Measurements from ENCODE around the gene HNF4A. TPM values are rescaled to one million over a fixed set of nuclear protein-coding genes. Genes with fewer than 3 reads are reported as not detected.

The HNF4A gene
- polyA plus RNA-seq, 1 experiment: 0.04 TPM

DNA sequence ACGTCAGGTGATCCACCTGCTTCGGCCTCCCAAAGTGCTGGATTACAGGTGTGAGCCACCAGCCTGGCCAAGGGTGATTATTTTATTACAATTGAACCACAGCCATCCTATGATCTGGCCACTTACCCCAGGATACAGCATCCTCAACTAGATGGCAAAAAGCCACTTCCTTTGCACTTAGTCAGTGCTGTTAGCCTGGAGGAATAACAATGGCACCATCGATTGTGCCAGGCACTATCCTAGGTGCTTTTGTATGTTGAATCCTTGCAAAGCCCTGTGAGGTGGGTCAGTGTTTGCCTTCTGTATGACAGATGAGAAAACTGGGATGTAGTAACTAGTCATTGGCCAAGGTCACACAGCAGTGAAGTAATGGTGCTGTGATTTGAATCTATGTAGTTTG lies 109.0 kb downstream of the HNF4A start:
- Histone ChIP-seq H3K36me3 (ENCODE audit: control insufficient read depth, insufficient read depth, low read length) (no peaks in the 10 kb centered on the region), H3K27me3 (ENCODE audit: control insufficient read depth, insufficient read depth, low read length) (peaks cover 4% of the 10 kb centered on the region), H3K4me3 (ENCODE audit: low read depth, low read length) (no peak overlapping the region)
- TF ChIP-seq, protein P1, sequence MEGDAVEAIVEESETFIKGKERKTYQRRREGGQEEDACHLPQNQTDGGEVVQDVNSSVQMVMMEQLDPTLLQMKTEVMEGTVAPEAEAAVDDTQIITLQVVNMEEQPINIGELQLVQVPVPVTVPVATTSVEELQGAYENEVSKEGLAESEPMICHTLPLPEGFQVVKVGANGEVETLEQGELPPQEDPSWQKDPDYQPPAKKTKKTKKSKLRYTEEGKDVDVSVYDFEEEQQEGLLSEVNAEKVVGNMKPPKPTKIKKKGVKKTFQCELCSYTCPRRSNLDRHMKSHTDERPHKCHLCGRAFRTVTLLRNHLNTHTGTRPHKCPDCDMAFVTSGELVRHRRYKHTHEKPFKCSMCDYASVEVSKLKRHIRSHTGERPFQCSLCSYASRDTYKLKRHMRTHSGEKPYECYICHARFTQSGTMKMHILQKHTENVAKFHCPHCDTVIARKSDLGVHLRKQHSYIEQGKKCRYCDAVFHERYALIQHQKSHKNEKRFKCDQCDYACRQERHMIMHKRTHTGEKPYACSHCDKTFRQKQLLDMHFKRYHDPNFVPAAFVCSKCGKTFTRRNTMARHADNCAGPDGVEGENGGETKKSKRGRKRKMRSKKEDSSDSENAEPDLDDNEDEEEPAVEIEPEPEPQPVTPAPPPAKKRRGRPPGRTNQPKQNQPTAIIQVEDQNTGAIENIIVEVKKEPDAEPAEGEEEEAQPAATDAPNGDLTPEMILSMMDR (IDR thresholded peaks at IDR 0.05; ENCODE audit: insufficient read depth, low read depth, low read length): no peak
- POLR2A ChIA-PET: no interaction called here
- no peak for DNase-seq (ENCODE audit: low read depth)
- CTCF ChIA-PET: interaction anchor here (0.7 to 4.8 kb wide), 2 partner anchors 76 to 248 kb away, joined by 3 to 30 read pairs; no protein-coding TSS in a partner anchor

DNA sequence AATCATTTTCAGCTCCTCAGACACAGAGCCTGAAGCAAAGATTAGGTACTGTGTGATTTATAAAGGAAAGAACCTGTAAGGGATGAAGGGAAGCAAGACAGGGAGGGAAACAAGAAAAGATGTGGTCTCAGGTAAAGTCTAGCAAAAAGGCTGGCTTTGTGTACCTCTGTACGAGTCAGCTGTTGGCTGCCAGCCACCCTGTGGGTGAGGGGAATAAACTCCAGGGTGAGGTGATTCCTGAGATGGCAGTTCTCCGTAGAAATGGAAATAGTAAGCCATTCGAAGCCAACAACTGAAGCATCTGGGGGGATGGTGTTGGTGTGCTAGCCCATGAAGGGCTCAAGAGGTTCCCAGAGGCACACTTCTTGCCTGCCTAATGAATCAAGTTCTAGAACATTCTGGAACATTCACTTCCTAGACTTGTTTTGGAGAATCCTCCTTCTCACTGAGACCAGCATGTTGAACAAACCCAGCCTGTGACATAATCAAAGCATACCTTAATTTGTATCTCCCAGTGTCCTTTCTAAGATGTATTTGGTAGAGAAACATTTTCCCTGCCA lies 109.6 kb downstream of the HNF4A start:
- ChIA-PET POLR2A (no interaction called here), CTCF (interaction anchor here (0.7 kb wide), 1 partner anchor 77 kb away, joined by 3 read pairs; no protein-coding TSS in a partner anchor)
- peaks cover 4% of the 10 kb centered on the region for H3K27me3 ChIP-seq (ENCODE audit: control insufficient read depth, insufficient read depth, low read length)
- DNase-seq (ENCODE audit: low read depth): no peak
- H3K36me3 ChIP-seq (ENCODE audit: control insufficient read depth, insufficient read depth, low read length): no peaks in the 10 kb centered on the region
- no peak overlapping the region for H3K4me3 ChIP-seq (ENCODE audit: low read depth, low read length)
- TF ChIP-seq, protein P1 (IDR thresholded peaks at IDR 0.05; ENCODE audit: insufficient read depth, low read depth, low read length): no peak

DNA sequence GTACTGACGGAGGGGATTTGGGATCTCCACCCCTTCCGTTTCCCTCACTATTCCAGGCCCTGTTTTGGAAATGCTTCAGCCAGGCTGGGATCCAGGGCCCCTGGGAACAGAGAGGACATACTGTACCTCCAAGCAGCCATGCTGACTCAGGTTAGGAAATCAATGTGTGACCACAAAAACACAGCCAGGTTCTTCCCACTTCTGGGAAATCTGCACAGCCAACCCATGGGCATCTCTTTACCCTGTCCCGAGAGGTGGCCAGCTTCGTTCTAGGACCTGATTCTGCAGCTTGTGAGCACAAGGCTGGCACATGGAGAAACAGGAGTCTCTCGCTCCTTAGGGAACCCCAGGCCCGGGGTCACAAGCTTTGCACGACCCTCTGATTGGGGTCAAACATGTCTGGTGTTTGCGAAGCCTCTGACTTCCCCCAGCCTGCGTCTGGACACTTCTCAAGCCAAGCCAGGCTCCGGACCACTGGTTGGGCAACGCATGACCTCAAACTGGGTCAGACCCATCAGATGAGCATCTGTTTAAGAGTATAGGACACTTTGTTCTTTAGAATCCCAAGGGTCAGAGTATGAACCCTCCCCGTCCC lies 111.9 kb downstream of the HNF4A start:
- ChIA-PET CTCF (interaction anchor here (1.2 to 6.2 kb wide), 4 partner anchors 78 to 156 kb away, joined by 3 to 68 read pairs (median 4); partner anchors contain the start of gene FITM2), POLR2A (no interaction called here)
- DNase-seq (ENCODE audit: low read depth): no peak
- H3K27me3 ChIP-seq (ENCODE audit: control insufficient read depth, insufficient read depth, low read length): peaks cover 5% of the 10 kb centered on the region
- no peaks in the 10 kb centered on the region for H3K36me3 ChIP-seq (ENCODE audit: control insufficient read depth, insufficient read depth, low read length)
- no peak overlapping the region for H3K4me3 ChIP-seq (ENCODE audit: low read depth, low read length)
- TF ChIP-seq, protein P1 (IDR thresholded peaks at IDR 0.05; ENCODE audit: insufficient read depth, low read depth, low read length): no peak

DNA sequence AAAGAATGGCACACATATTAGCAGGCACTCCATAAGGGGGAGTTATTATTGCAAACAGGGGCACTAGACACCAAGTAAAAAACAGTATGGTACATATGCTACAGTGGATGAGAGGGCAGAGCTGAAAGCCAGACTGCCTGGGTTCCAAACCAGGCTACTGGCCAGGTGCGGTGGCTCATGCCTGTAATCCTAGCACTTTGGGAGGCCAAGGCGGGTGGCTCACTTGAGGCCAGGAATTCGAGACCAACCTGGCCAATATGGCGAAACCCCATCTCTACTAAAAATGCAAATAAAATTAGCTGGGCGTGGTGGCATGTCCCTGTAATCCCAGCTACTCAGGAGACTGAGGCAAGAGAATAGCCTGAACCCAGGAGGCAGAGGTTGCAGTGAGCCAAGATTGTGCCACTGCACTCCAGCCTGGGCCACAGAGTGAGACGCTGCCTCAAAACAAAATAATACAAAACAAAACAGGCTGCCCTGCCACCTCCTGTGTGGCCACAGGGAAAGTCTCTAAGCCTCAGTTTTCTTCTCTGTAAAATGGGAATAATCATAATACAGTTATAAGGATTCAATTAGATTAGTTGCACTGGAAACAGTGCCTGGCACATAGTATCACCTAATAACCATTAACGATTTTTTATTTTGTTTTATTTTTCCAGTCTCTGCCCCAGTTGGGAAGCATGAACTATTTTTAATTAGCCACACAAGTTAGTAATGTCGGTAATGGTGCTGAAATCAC lies 112.7 kb downstream of the HNF4A start:
- peaks cover 5% of the 10 kb centered on the region for H3K27me3 ChIP-seq (ENCODE audit: control insufficient read depth, insufficient read depth, low read length)
- H3K4me3 ChIP-seq (ENCODE audit: low read depth, low read length): no peak overlapping the region
- POLR2A ChIA-PET: interaction anchor here (0.6 kb wide), 1 partner anchor 87 kb away, joined by 10 read pairs; no protein-coding TSS in a partner anchor
- no peak for DNase-seq (ENCODE audit: low read depth)
- H3K36me3 ChIP-seq (ENCODE audit: control insufficient read depth, insufficient read depth, low read length): no peaks in the 10 kb centered on the region
- CTCF ChIA-PET: interaction anchor here (1.4 to 6.2 kb wide), 4 partner anchors 79 to 251 kb away, joined by 3 to 68 read pairs (median 27); partner anchors contain the start of gene FITM2
- TF ChIP-seq, protein P1 (IDR thresholded peaks at IDR 0.05; ENCODE audit: insufficient read depth, low read depth, low read length): no peak

DNA sequence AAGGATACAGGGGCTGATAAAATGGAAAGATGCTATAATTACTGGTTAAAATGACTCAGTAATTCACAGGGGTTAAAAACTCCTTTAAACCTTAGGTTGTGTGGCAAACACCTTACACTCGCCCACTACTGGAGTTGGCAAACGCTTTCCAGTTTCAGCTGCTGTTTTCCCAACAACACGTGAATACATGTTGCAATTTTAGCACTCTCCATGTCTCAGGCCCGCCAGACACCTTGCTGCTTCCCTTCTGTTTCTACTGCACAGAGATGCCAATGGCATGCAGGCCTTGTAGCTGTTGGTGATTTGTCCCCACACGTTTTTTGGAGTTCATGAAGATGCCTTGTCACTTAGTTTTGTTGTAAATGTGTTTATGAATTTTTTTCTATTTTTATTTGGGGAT lies 114.8 kb downstream of the HNF4A start:
- ChIA-PET CTCF (interaction anchor here (1.1 to 6.2 kb wide), 7 partner anchors 8 to 253 kb away, joined by 5 to 68 read pairs (median 16); partner anchors contain the start of gene FITM2), POLR2A (no interaction called here)
- Histone ChIP-seq H3K36me3 (ENCODE audit: control insufficient read depth, insufficient read depth, low read length) (no peaks in the 10 kb centered on the region), H3K27me3 (ENCODE audit: control insufficient read depth, insufficient read depth, low read length) (peaks cover 5% of the 10 kb centered on the region), H3K4me3 (ENCODE audit: low read depth, low read length) (no peak overlapping the region)
- TF ChIP-seq, protein P1 (IDR thresholded peaks at IDR 0.05; ENCODE audit: insufficient read depth, low read depth, low read length): no peak
- no peak for DNase-seq (ENCODE audit: low read depth)
